Mesothelial cell of epicardium (in vitro differentiated cells): ENCODE results near the gene STAMBPL1. TPM values are rescaled to one million over a fixed set of nuclear protein-coding genes. Genes with fewer than 3 reads are reported as not detected.

Source experiments
- DNase-seq, 2 experiments: peaks; one replicate each; pipeline ENCODE4 v3.0.0; 2021; ENCODE audit warnings: low spot score in 2 of 2; ENCODE audit not compliant: unreplicated experiment in 2 of 2
- H3K27ac Mint-ChIP-seq: 2 replicates; pipeline ENCODE4 v1.8.0; 2021; ENCODE audit warnings: mixed read lengths
- H3K27me3 Mint-ChIP-seq: 2 replicates; pipeline ENCODE4 v1.8.0; 2021; ENCODE audit warnings: low read depth, mixed read lengths
- H3K36me3 Mint-ChIP-seq: 2 replicates; pipeline ENCODE4 v1.8.0; 2021; ENCODE audit warnings: mixed read lengths
- H3K4me1 Mint-ChIP-seq: 2 replicates; pipeline ENCODE4 v1.8.0; 2021; ENCODE audit warnings: mixed read lengths
- H3K4me3 Mint-ChIP-seq: 2 replicates; pipeline ENCODE4 v1.8.0; 2021; ENCODE audit warnings: mild to moderate bottlenecking, moderate library complexity, mixed read lengths
- H3K9me3 Mint-ChIP-seq: 2 replicates; pipeline ENCODE4 v1.8.0; 2021; ENCODE audit warnings: mixed read lengths
- total RNA-seq: library from RNA; stranded (reverse); gene quantifications from 3 replicates; pipeline ENCODE4 v1.2.1, GENCODE V29; 2021
- TF ChIP-seq, protein P1 (sequence below): fragments of 200-600 bp; sonication (generic); IDR thresholded peaks from one replicate; pipeline ENCODE4 v1.5.0; 2021; ENCODE audit warnings: antibody characterized with exemption; ENCODE audit not compliant: unreplicated experiment

The STAMBPL1 gene
- total RNA-seq, 1 donor from 2014 or later: 3.6 TPM

DNA sequence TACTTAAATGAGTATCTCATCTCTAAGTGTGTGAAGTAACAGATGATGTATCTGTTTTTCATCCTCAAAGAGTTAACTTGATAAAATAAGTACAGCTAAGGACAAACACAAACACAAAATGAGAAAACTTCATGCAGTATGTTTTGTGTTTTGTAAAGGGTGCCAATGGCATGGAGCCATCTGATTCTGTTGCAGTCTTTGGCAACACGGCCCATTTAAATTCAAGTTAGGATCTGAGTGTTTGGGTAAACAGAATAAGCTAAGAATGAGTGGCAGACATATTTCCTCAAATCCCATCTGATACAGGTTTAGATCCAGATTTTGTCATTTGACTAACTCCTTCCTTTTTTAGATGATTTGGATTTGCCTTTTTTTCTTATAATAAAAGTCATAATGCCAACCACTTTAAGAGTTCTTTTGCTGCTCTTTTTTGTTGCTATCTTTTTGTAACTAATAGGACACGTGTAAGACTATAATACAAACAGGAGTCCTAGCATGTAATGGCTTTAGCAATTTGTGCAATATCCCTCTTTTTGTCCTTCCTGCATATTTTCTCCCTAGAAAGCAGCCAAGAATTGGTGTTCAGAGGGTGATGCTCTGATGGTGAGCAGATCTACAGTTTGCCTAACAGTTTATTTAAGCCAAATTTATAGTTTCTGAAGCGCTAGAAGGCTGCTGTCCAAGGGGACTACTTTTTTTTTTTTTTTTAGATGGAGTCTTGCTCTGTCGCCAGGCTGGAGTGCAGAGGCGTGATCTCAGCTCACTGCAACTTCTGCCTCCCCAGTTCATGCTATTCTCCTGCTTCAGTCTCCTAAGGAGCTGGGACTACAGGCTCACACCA is 91.4 kb downstream of the STAMBPL1 start:
- no peaks in the 10 kb centered on the region for H3K27me3 Mint-ChIP-seq
- no peaks in the 10 kb centered on the region for H3K9me3 Mint-ChIP-seq
- H3K4me1 Mint-ChIP-seq: peaks cover 6% of the 10 kb centered on the region
- TF ChIP-seq, protein P1, sequence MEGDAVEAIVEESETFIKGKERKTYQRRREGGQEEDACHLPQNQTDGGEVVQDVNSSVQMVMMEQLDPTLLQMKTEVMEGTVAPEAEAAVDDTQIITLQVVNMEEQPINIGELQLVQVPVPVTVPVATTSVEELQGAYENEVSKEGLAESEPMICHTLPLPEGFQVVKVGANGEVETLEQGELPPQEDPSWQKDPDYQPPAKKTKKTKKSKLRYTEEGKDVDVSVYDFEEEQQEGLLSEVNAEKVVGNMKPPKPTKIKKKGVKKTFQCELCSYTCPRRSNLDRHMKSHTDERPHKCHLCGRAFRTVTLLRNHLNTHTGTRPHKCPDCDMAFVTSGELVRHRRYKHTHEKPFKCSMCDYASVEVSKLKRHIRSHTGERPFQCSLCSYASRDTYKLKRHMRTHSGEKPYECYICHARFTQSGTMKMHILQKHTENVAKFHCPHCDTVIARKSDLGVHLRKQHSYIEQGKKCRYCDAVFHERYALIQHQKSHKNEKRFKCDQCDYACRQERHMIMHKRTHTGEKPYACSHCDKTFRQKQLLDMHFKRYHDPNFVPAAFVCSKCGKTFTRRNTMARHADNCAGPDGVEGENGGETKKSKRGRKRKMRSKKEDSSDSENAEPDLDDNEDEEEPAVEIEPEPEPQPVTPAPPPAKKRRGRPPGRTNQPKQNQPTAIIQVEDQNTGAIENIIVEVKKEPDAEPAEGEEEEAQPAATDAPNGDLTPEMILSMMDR: no peak
- DNase-seq: no peak
- H3K4me3 Mint-ChIP-seq: no peak overlapping the region
- no peaks in the 10 kb centered on the region for H3K36me3 Mint-ChIP-seq
- no peak overlapping the region for H3K27ac Mint-ChIP-seq

Other genes with a start within 250 kb of the STAMBPL1 start
- gene LIPF, start 215.8 kb upstream of the STAMBPL1 start, total RNA-seq: not detected in 3 replicates
- gene LIPK, start 174.0 kb upstream of the STAMBPL1 start, total RNA-seq: not detected in 3 replicates
- gene LIPN, start 120.2 kb upstream of the STAMBPL1 start, total RNA-seq: not detected in 3 replicates
- gene LIPM, start 77.5 kb upstream of the STAMBPL1 start, total RNA-seq: not detected in 3 replicates
- 0.63 to 0.91 TPM (median 0.72 TPM) in 3 replicates for gene ANKRD22, start 28.4 kb upstream of the STAMBPL1 start, total RNA-seq
- 126 to 133 TPM (median 126 TPM) in 3 replicates for gene ACTA2, start 72.5 kb downstream of the STAMBPL1 start, total RNA-seq
- gene FAS, start 110.6 kb downstream of the STAMBPL1 start, total RNA-seq: 6.1 to 6.8 TPM (median 6.3 TPM) in 3 replicates